Upper lobe of left lung (tissue), 4 donors: Measurements from ENCODE around the gene ROR2.

Source experiments
- EP300 ChIP-seq, 4 donors: sonication (generic); formaldehyde crosslinking; IDR thresholded peaks; one replicate each; pipeline ENCODE4 v1.5.1; 2017; ENCODE audit warnings: antibody characterized with exemption in 4 of 4, control low read depth in 2 of 4
- POLR2A ChIP-seq, 4 donors: fragments of 450-650 bp; IDR thresholded peaks; one replicate each; pipeline ENCODE4 v1.5.1; 2016 to 2017; ENCODE audit warnings: antibody characterized with exemption in 4 of 4, mild to moderate bottlenecking in 2 of 4

- TF ChIP-seq EP300 (IDR thresholded peaks at IDR 0.05) (no peak), POLR2A (IDR thresholded peaks at IDR 0.05) (no peak)
Observed at GRCh38 chr9:91751922-91752321, 198.1 kb downstream of the ROR2 start.
